Chondrocyte (in vitro differentiated cells): ENCODE data around the gene LRRC3C. TPM values are rescaled to one million over a fixed set of nuclear protein-coding genes. Genes with fewer than 3 reads are reported as not detected.

Source experiments
- DNase-seq: peaks from one replicate; pipeline ENCODE4 v3.0.0; 2021; ENCODE audit warnings: mixed read lengths, low spot score
- H3K27ac Mint-ChIP-seq: one replicate; pipeline ENCODE4 v1.8.0; 2021; ENCODE audit warnings: mild to moderate bottlenecking, moderate library complexity, mixed read lengths; ENCODE audit not compliant: unreplicated experiment
- H3K27me3 Mint-ChIP-seq: 2 replicates; pipeline ENCODE4 v1.8.0; 2021; ENCODE audit warnings: low read depth, mixed read lengths
- H3K36me3 Mint-ChIP-seq: 2 replicates; pipeline ENCODE4 v1.8.0; 2021; ENCODE audit warnings: low read depth, mixed read lengths
- H3K4me1 Mint-ChIP-seq: 2 replicates; pipeline ENCODE4 v1.8.0; 2021; ENCODE audit warnings: low read depth, mild to moderate bottlenecking, mixed read lengths
- H3K4me3 Mint-ChIP-seq: one replicate; pipeline ENCODE4 v1.8.0; 2021; ENCODE audit warnings: mild to moderate bottlenecking, moderate library complexity, mixed read lengths; ENCODE audit not compliant: unreplicated experiment
- H3K9me3 Mint-ChIP-seq: 2 replicates; pipeline ENCODE4 v1.8.0; 2021; ENCODE audit warnings: low read depth, mixed read lengths
- total RNA-seq: library from RNA; stranded (reverse); gene quantifications from 3 replicates; pipeline ENCODE4 v1.2.1, GENCODE V29; 2021
- TF ChIP-seq, protein P1 (sequence below): fragments of 200-600 bp; sonication (generic); IDR thresholded peaks from 2 replicates; pipeline ENCODE4 v1.5.0; 2021; ENCODE audit warnings: antibody characterized with exemption, mild to moderate bottlenecking, moderate library complexity

LRRC3C gene
- total RNA-seq, 1 donor from 2014 or later, result not detected

DNA sequence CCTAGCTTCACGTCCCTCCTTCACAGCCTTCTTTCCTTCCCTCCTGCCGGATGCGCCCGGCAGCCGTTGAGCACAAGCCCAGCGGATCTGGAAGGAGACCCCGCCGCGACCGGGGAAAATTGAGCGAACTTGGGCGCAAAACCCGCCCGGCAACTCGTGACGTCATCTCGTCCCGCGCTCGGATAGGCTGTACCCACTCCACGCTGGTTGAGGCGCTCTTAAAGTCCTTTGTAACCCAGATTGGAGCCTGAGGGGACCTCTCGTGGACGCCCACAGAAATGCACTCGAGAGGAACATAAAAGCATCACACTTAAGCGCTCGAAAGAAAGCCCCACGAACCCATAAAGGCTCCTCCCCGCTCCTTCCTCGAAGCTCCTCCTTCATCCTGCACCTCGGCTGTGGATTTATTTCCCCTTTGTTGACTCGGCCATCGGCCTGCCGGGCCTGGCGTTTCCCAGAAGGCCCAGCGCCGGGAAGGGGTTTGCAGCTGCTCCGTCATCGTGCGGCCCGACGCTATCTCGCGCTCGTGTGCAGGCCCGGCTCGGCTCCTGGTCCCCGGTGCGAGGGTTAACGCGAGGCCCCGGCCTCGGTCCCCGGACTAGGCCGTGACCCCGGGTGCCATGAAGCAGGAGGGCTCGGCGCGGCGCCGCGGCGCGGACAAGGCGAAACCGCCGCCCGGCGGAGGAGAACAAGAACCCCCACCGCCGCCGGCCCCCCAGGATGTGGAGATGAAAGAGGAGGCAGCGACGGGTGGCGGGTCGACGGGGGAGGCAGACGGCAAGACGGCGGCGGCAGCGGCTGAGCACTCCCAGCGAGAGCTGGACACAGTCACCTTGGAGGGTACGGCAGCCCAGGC is 53.0 kb downstream of the LRRC3C start, which contains the start of gene PSMD3:
Gene PSMD3, plus strand, starts transcription at position 457 of the 856 bp plus-strand sequence. Its CDS starts 164 bp downstream, at position 621.
- H3K4me3 Mint-ChIP-seq, result peak within 1 kb of the TSS; percentile 92
- peaks cover 7% of the 10 kb centered on the region for H3K36me3 Mint-ChIP-seq
- DNase-seq, result peak; percentile 98
- peaks cover 29% of the 10 kb centered on the region for H3K4me1 Mint-ChIP-seq
- H3K9me3 Mint-ChIP-seq, result no peaks in the 10 kb centered on the region
- peak within 1 kb of the TSS; percentile 93 for H3K27ac Mint-ChIP-seq
- TF ChIP-seq, protein P1, sequence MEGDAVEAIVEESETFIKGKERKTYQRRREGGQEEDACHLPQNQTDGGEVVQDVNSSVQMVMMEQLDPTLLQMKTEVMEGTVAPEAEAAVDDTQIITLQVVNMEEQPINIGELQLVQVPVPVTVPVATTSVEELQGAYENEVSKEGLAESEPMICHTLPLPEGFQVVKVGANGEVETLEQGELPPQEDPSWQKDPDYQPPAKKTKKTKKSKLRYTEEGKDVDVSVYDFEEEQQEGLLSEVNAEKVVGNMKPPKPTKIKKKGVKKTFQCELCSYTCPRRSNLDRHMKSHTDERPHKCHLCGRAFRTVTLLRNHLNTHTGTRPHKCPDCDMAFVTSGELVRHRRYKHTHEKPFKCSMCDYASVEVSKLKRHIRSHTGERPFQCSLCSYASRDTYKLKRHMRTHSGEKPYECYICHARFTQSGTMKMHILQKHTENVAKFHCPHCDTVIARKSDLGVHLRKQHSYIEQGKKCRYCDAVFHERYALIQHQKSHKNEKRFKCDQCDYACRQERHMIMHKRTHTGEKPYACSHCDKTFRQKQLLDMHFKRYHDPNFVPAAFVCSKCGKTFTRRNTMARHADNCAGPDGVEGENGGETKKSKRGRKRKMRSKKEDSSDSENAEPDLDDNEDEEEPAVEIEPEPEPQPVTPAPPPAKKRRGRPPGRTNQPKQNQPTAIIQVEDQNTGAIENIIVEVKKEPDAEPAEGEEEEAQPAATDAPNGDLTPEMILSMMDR, result peak; percentile 81
- peaks cover 6% of the 10 kb centered on the region for H3K27me3 Mint-ChIP-seq

DNA sequence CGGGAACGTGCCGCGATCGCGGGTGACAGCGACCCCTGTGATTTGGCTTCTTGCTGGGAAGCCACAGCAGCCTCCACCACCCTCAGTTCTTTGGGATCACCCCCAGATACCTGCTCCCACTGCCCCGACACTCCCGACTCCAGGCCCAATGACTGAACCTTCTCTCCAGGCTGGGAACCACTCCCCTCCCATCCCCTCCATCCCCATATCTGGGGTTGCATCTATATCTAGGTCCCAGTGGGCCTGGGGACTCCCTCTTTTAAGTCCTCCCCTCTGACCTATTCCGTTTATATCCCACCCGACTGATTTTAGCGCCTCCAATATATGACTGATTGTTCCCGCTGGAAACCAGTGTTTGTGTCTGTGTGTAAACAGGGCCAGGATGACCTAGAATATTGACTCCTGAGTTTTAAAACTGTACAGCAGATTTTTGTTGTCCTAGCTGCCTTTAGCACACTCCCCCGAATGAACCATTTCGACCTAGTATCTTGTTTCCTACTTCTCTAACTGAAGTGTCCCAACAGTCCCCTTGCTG is 53.7 kb downstream of the LRRC3C start:
- H3K36me3 Mint-ChIP-seq, result peaks cover 12% of the 10 kb centered on the region
- H3K4me1 Mint-ChIP-seq, result peaks cover 29% of the 10 kb centered on the region
- peaks cover 2% of the 10 kb centered on the region for H3K27me3 Mint-ChIP-seq
- TF ChIP-seq, protein P1, result no peak
- H3K4me3 Mint-ChIP-seq, result peak overlapping the region; percentile 92
- peak overlapping the region; percentile 93 for H3K27ac Mint-ChIP-seq
- no peaks in the 10 kb centered on the region for H3K9me3 Mint-ChIP-seq
- DNase-seq, result no peak

DNA sequence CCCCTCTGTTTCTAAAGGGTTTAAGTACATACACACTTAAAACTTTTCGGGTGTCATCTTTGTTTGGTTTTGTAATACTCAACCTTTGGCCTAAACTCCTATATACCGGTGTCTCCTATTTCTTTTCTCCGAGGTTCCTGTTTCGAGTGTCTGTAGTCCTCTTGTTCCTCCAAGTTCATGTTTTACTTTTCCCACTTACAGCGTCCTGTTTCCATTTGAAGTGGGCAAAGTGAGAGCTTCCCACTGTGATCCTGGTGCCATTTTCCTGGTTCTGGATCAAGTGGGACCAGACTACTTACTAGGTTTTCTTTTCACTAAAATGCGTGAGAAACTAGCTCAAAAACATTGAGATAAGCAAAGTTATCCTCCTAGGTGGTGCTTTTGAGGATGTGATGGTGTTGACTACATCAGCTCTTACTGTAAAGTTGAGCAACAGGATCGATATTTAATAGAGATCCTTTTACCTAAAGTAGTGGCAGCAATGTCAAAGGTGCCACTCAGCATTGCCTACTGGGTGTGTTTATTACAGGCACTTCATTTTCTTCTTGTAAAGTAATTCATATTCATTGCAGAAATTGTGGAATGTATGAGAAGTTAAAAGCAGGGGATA is 54.3 kb downstream of the LRRC3C start:
- Mint-ChIP-seq H3K27ac (peak overlapping the region; percentile 93), H3K9me3 (no peaks in the 10 kb centered on the region), H3K27me3 (no peaks in the 10 kb centered on the region), H3K4me3 (peak overlapping the region; percentile 92), H3K4me1 (peaks cover 29% of the 10 kb centered on the region), H3K36me3 (peaks cover 17% of the 10 kb centered on the region)
- TF ChIP-seq, protein P1, result no peak
- DNase-seq, result no peak

DNA sequence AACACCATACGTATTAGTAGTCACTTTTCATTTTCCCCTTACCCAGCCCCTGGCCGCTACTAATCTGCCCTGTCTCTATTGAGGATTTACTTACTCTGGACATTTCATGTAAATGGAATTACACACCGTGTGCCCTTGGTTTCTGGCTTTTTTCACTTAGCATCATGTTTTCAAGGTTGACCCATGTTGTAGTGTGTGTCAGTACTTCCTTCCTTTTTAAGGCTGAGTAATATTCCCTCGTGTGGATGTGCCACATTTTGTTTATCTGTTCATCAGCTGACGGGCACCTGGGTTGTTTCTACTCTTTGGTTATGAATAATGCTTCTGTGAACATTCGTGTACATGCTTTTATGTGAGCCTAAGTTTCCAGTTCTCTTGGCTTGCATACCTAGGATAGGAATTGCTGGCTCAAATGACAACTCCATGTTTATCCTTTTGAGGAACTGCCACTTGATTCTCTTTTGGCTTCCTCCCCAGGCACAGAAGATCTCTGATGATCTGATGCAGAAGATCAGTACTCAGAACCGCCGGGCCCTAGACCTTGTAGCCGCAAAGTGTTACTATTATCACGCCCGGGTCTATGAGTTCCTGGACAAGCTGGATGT is 60.8 kb downstream of the LRRC3C start:
- Mint-ChIP-seq H3K27ac (no peak overlapping the region), H3K36me3 (peaks cover 63% of the 10 kb centered on the region), H3K4me3 (no peak overlapping the region), H3K4me1 (no peaks in the 10 kb centered on the region), H3K9me3 (no peaks in the 10 kb centered on the region), H3K27me3 (no peaks in the 10 kb centered on the region)
- no peak for DNase-seq
- TF ChIP-seq, protein P1, result no peak

DNA sequence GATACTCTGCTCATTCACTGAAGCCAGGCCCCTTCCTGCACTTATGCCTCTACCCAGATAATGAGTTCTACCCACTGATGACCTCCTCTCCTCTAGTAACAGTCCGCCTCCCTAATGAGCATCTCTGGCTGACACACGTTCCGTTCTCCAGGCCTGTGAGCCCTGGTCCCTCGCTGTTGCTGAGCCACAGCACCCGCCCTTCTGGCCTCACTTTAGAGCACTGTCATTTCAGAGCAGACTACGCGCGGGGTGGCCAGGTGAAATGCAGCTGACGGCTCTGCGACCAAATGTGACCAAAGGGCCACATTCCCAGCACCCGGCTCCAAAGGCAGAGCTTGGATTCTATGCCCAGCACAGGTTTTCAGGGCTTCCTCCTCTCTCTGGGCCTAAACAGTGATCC is 66.9 kb downstream of the LRRC3C start:
- Mint-ChIP-seq H3K36me3 (peaks cover 62% of the 10 kb centered on the region), H3K4me3 (no peak overlapping the region), H3K27ac (no peak overlapping the region)

More for the DNA sequence above, 66.9 kb downstream of the LRRC3C start:
- no peak for DNase-seq
- no peaks in the 10 kb centered on the region for H3K9me3 Mint-ChIP-seq
- H3K4me1 Mint-ChIP-seq, result no peaks in the 10 kb centered on the region
- H3K27me3 Mint-ChIP-seq, result no peaks in the 10 kb centered on the region
- TF ChIP-seq, protein P1, result no peak
